CD14-positive monocyte (primary cell): ENCODE data around the gene STRBP. TPM values are rescaled to one million over a fixed set of nuclear protein-coding genes. Genes with fewer than 3 reads are reported as not detected.

Experiments
- DNase-seq, 3 donors: peaks; one replicate each; pipeline ENCODE4 v3.0.0-alpha.2; 2011 to 2022
- H2AFZ ChIP-seq: 2 replicates; pipeline ENCODE4 v1.6.0; 2012; ENCODE audit warnings: mild to moderate bottlenecking, low read depth, low read length, inconsistent platforms; ENCODE audit not compliant: insufficient read depth, poor library complexity, severe bottlenecking
- H3K27ac ChIP-seq, 2 donors: 1 replicate in 1 of 2; 2 replicates in 1 of 2; pipeline ENCODE4 v1.5.1; 2012 to 2013; ENCODE audit warnings: low read length in 2 of 2, control low read depth in 1 of 2, inconsistent platforms in 1 of 2, low read depth in 1 of 2, mild to moderate bottlenecking in 1 of 2
- H3K27me3 ChIP-seq, 2 donors: one replicate each; pipeline versions ENCODE4 v1.6.0 to v1.6.1; 2011 to 2013; ENCODE audit warnings: low read length in 2 of 2; ENCODE audit not compliant: control insufficient read depth in 2 of 2, insufficient read depth in 2 of 2
- H3K36me3 ChIP-seq, 2 donors: replicated peaks in 1 of 2; 1 replicate in 1 of 2; 2 replicates in 1 of 2; pipeline versions ENCODE4 v1.5.1 to v1.6.1; 2012 to 2013; ENCODE audit warnings: low read length in 2 of 2, control low read depth in 1 of 2, inconsistent platforms in 1 of 2, mild to moderate bottlenecking in 1 of 2; ENCODE audit not compliant: insufficient read depth in 2 of 2, control insufficient read depth in 1 of 2
- H3K4me1 ChIP-seq, 2 donors: 1 replicate in 1 of 2; 2 replicates in 1 of 2; pipeline versions ENCODE4 v1.5.1 to v1.6.1; 2012 to 2013; ENCODE audit warnings: low read length in 2 of 2, control low read depth in 1 of 2, inconsistent platforms in 1 of 2, mild to moderate bottlenecking in 1 of 2, moderate library complexity in 1 of 2; ENCODE audit not compliant: insufficient read depth in 2 of 2, control insufficient read depth in 1 of 2
- H3K4me2 ChIP-seq: replicated peaks from 2 replicates; pipeline ENCODE3; 2012; ENCODE audit warnings: low read length, moderate library complexity, mild to moderate bottlenecking; ENCODE audit not compliant: poor library complexity, severe bottlenecking; ENCODE audit errors: extremely low read depth
- H3K4me3 ChIP-seq, 3 experiments: fragments of 200-600 bp in 1 of 3; sonication (generic) in 1 of 3; replicated peaks in 1 of 3; 1 replicate in 2 of 3; 2 replicates in 1 of 3; pipeline ENCODE4 v1.5.1; 2011 to 2013; ENCODE audit warnings: low read length in 3 of 3, mild to moderate bottlenecking in 3 of 3, control low read depth in 2 of 3, low read depth in 2 of 3, inconsistent platforms in 1 of 3, moderate library complexity in 1 of 3
- H3K79me2 ChIP-seq: 2 replicates; pipeline ENCODE4 v1.6.0; 2012; ENCODE audit warnings: mild to moderate bottlenecking, control low read depth, inconsistent platforms, low read length, moderate library complexity; ENCODE audit not compliant: insufficient read depth
- H3K9ac ChIP-seq: 2 replicates; pipeline ENCODE4 v1.6.0; 2017; ENCODE audit warnings: low read length, mild to moderate bottlenecking; ENCODE audit not compliant: insufficient read depth, poor library complexity, severe bottlenecking
- H3K9me3 ChIP-seq, 2 donors: replicated peaks in 1 of 2; 1 replicate in 1 of 2; 2 replicates in 1 of 2; pipeline versions ENCODE4 v1.5.1 to v1.6.1; 2012 to 2013; ENCODE audit warnings: low read length in 2 of 2, control low read depth in 1 of 2; ENCODE audit not compliant: control insufficient read depth in 1 of 2, insufficient read depth in 1 of 2
- H4K20me1 ChIP-seq: 2 replicates; pipeline ENCODE4 v1.6.0; 2012; ENCODE audit warnings: mild to moderate bottlenecking, low read length, control low read depth, moderate library complexity; ENCODE audit not compliant: insufficient read depth
- H3K27ac Mint-ChIP-seq, 7 donors: one replicate each; pipeline ENCODE4 v1.8.0; 2020; ENCODE audit warnings: mild to moderate bottlenecking in 7 of 7, mixed read lengths in 7 of 7, moderate library complexity in 6 of 7, inconsistent platforms in 2 of 7
- H3K27me3 Mint-ChIP-seq, 3 donors: one replicate each; pipeline ENCODE4 v1.8.0; 2021 to 2022; ENCODE audit warnings: low read depth in 3 of 3, mild to moderate bottlenecking in 3 of 3, mixed read lengths in 3 of 3, moderate library complexity in 3 of 3, inconsistent platforms in 1 of 3
- H3K36me3 Mint-ChIP-seq, 2 donors: one replicate each; pipeline ENCODE4 v1.8.0; 2020; ENCODE audit warnings: mixed read lengths in 2 of 2, inconsistent platforms in 1 of 2, mild to moderate bottlenecking in 1 of 2
- H3K4me1 Mint-ChIP-seq: one replicate; pipeline ENCODE4 v1.8.0; 2020; ENCODE audit warnings: mild to moderate bottlenecking, mixed read lengths
- H3K4me3 Mint-ChIP-seq, 2 donors: one replicate each; pipeline ENCODE4 v1.8.0; 2020; ENCODE audit warnings: mild to moderate bottlenecking in 2 of 2, mixed read lengths in 2 of 2, moderate library complexity in 1 of 2
- H3K9me3 Mint-ChIP-seq, 7 donors: one replicate each; pipeline ENCODE4 v1.8.0; 2020 to 2022; ENCODE audit warnings: mixed read lengths in 7 of 7, mild to moderate bottlenecking in 6 of 7, moderate library complexity in 6 of 7, inconsistent platforms in 2 of 7
- CTCF ChIP-seq: fragments of 200-600 bp; IDR thresholded peaks from one replicate; pipeline ENCODE4 v1.8.0; 2022; ENCODE audit warnings: antibody characterized with exemption, mild to moderate bottlenecking
- WGBS: methylation state at CpG from one replicate; pipeline ENCODE4 v1.1.5; 2013; ENCODE audit warnings: missing lambda C conversion rate; ENCODE audit not compliant: insufficient coverage; 5-methylcytosine and 5-hydroxymethylcytosine counted together
- intact Hi-C, 2 donors: fragments of 100-400 bp; cut with micrococcal nuclease; formaldehyde crosslinking; loops; one replicate each; pipeline versions ENCODE4 v1.15.0 to v1.15.1; 2023
- polyA plus RNA-seq, 3 donors: library from polyadenylated mRNA; depleted of rRNA in 1 of 3; unstranded in 2 of 3; stranded (reverse) in 1 of 3; fragments of 300-500 nt in 2 of 3; fragments of >200 nt in 1 of 3; fragmentation: Illumina TruSeq in 2 of 3; gene quantifications; 1 replicate in 2 of 3; 2 replicates in 1 of 3; pipeline ENCODE4 v1.2.3, GENCODE V29; 2012 to 2021

Gene STRBP
- polyA plus RNA-seq, 3 donors: 0.97 to 1.9 (median 1.9) TPM

- Histone ChIP-seq H2AFZ (no peak overlapping the region), H4K20me1 (no peaks in the 10 kb centered on the region), H3K79me2 (no peaks in the 10 kb centered on the region), H3K9ac (no peak overlapping the region), H3K4me2 (no peak overlapping the region), H3K27ac (no peak overlapping the region), H3K4me3 (no peak overlapping the region), H3K9me3 (no peaks in the 10 kb centered on the region), H3K36me3 (no peaks in the 10 kb centered on the region), H3K4me1 (no peaks in the 10 kb centered on the region), H3K27me3 (no peaks in the 10 kb centered on the region)
- Mint-ChIP-seq H3K4me1 (peaks cover 2% of the 10 kb centered on the region), H3K9me3 (no peaks in the 10 kb centered on the region), H3K27ac (no peak overlapping the region), H3K27me3 (no peaks in the 10 kb centered on the region), H3K36me3 (peaks cover 0 to 2% of the 10 kb centered on the region in 2 donors), H3K4me3 (no peak overlapping the region)
- 95% methylated on average over 3 of the region's 6 CpGs for WGBS
- intact Hi-C loops: no loop called here
- TF ChIP-seq CTCF: no peak
- no peak for DNase-seq
Observed at GRCh38 chr9:123132696-123133095, 135.7 kb downstream of the STRBP start.

GRCh38 chr9:123131993-123132392, 136.4 kb downstream of the STRBP start:
- Histone ChIP-seq H2AFZ (no peak overlapping the region), H3K27ac (no peak overlapping the region), H3K9ac (no peak overlapping the region), H4K20me1 (no peaks in the 10 kb centered on the region), H3K36me3 (no peaks in the 10 kb centered on the region), H3K27me3 (no peaks in the 10 kb centered on the region), H3K9me3 (no peaks in the 10 kb centered on the region), H3K4me2 (no peak overlapping the region), H3K4me1 (no peaks in the 10 kb centered on the region), H3K4me3 (no peak overlapping the region), H3K79me2 (no peaks in the 10 kb centered on the region)
- peaks cover 7% of the 10 kb centered on the region for H3K4me1 Mint-ChIP-seq
- H3K27me3 Mint-ChIP-seq: no peaks in the 10 kb centered on the region
- no peaks in the 10 kb centered on the region for H3K9me3 Mint-ChIP-seq
- DNase-seq: no peak
- no peak for TF ChIP-seq CTCF
- intact Hi-C loops: no loop called here
- H3K27ac Mint-ChIP-seq: no peak overlapping the region
- peaks cover 0 to 2% of the 10 kb centered on the region in 2 donors for H3K36me3 Mint-ChIP-seq
- no peak overlapping the region for H3K4me3 Mint-ChIP-seq
